ENCODE data around the gene DHRS1. TPM values are rescaled to one million over a fixed set of nuclear protein-coding genes. Genes with fewer than 3 reads are reported as not detected.

Gene DHRS1
- total RNA-seq, 1 experiment from 2014 or later = 8.9 TPM

GRCh38 chr14:24273422-24273998, 26.1 kb downstream of the DHRS1 start:
- Histone ChIP-seq H3K4me1 (ENCODE audit: control insufficient read depth, insufficient read depth, low read length) (peaks cover 3% of the 10 kb centered on the region; the same call in 1 of the 2 replicates), H3K36me3 (ENCODE audit: control insufficient read depth, insufficient read depth, low read length) (no peaks in the 10 kb centered on the region), H3K9me3 (ENCODE audit: control insufficient read depth, insufficient read depth, low read depth, low read length) (no peaks in the 10 kb centered on the region), H3K27ac (ENCODE audit: low read length) (no peak overlapping the region), H3K4me3 (ENCODE audit: low read depth in 2 of 2, low read length in 2 of 2) (no peak overlapping the region), H3K27me3 (ENCODE audit: control insufficient read depth, insufficient read depth, low read length) (no peaks in the 10 kb centered on the region)
- intact Hi-C loops (cut with micrococcal nuclease; ENCODE audit: unreplicated experiment) = no loop called here
- in situ Hi-C loops (cut with HindIII; ENCODE audit: low pct_unique_long_range_greater_than_20kb, low sequenced_read_pairs) = no loop called here
- TF ChIP-seq TCF7L2 (IDR thresholded peaks at IDR 0.05; ENCODE audit: low read depth, low read length) = no peak
- TF ChIP-seq, protein P1, sequence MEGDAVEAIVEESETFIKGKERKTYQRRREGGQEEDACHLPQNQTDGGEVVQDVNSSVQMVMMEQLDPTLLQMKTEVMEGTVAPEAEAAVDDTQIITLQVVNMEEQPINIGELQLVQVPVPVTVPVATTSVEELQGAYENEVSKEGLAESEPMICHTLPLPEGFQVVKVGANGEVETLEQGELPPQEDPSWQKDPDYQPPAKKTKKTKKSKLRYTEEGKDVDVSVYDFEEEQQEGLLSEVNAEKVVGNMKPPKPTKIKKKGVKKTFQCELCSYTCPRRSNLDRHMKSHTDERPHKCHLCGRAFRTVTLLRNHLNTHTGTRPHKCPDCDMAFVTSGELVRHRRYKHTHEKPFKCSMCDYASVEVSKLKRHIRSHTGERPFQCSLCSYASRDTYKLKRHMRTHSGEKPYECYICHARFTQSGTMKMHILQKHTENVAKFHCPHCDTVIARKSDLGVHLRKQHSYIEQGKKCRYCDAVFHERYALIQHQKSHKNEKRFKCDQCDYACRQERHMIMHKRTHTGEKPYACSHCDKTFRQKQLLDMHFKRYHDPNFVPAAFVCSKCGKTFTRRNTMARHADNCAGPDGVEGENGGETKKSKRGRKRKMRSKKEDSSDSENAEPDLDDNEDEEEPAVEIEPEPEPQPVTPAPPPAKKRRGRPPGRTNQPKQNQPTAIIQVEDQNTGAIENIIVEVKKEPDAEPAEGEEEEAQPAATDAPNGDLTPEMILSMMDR (IDR thresholded peaks at IDR 0.05) = peak; percentile 17; the same call in 1 of the 2 replicates
- no TSS peak for BruUV-seq (replicated peaks)
- CTCF ChIA-PET = no interaction called here
- ATAC-seq (no peak), DNase-seq (ENCODE audit: low read depth, low spot score) (no peak)
- POLR2A ChIA-PET = no interaction called here

GRCh38 chr14:24272467-24272866, 27.1 kb downstream of the DHRS1 start:
- DNase-seq (ENCODE audit: low read depth, low spot score) (no peak), ATAC-seq (no peak)
- Histone ChIP-seq H3K4me3 (ENCODE audit: low read depth in 2 of 2, low read length in 2 of 2) (no peak overlapping the region), H3K27ac (ENCODE audit: low read length) (no peak overlapping the region), H3K27me3 (ENCODE audit: control insufficient read depth, insufficient read depth, low read length) (no peaks in the 10 kb centered on the region), H3K36me3 (ENCODE audit: control insufficient read depth, insufficient read depth, low read length) (no peaks in the 10 kb centered on the region), H3K9me3 (ENCODE audit: control insufficient read depth, insufficient read depth, low read depth, low read length) (no peaks in the 10 kb centered on the region), H3K4me1 (ENCODE audit: control insufficient read depth, insufficient read depth, low read length) (peaks cover 3% of the 10 kb centered on the region; the same call in 1 of the 2 replicates)
- intact Hi-C loops (cut with micrococcal nuclease; ENCODE audit: unreplicated experiment) = no loop called here
- ChIA-PET POLR2A (no interaction called here), CTCF (no interaction called here)
- TF ChIP-seq POLR2AphosphoS5 (IDR thresholded peaks at IDR 0.05; ENCODE audit: low read depth, low read length) (no peak), SIN3A (IDR thresholded peaks at IDR 0.05; ENCODE audit: borderline replicate concordance, insufficient read depth, low read depth, low read length) (no peak), TCF7L2 (IDR thresholded peaks at IDR 0.05; ENCODE audit: low read depth, low read length) (no peak)
- TF ChIP-seq, protein P2, sequence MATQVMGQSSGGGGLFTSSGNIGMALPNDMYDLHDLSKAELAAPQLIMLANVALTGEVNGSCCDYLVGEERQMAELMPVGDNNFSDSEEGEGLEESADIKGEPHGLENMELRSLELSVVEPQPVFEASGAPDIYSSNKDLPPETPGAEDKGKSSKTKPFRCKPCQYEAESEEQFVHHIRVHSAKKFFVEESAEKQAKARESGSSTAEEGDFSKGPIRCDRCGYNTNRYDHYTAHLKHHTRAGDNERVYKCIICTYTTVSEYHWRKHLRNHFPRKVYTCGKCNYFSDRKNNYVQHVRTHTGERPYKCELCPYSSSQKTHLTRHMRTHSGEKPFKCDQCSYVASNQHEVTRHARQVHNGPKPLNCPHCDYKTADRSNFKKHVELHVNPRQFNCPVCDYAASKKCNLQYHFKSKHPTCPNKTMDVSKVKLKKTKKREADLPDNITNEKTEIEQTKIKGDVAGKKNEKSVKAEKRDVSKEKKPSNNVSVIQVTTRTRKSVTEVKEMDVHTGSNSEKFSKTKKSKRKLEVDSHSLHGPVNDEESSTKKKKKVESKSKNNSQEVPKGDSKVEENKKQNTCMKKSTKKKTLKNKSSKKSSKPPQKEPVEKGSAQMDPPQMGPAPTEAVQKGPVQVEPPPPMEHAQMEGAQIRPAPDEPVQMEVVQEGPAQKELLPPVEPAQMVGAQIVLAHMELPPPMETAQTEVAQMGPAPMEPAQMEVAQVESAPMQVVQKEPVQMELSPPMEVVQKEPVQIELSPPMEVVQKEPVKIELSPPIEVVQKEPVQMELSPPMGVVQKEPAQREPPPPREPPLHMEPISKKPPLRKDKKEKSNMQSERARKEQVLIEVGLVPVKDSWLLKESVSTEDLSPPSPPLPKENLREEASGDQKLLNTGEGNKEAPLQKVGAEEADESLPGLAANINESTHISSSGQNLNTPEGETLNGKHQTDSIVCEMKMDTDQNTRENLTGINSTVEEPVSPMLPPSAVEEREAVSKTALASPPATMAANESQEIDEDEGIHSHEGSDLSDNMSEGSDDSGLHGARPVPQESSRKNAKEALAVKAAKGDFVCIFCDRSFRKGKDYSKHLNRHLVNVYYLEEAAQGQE (IDR thresholded peaks at IDR 0.05; ENCODE audit: insufficient read depth in 1 of 2, low read depth in 2 of 2, low read length in 1 of 2) = no peak
- TF ChIP-seq, protein P1 (IDR thresholded peaks at IDR 0.05) = no peak
- in situ Hi-C loops (cut with HindIII; ENCODE audit: low pct_unique_long_range_greater_than_20kb, low sequenced_read_pairs) = no loop called here
- BruUV-seq (replicated peaks) = no TSS peak

All from Panc1 (cell line).